ENCODE results near the gene RASSF8.

DNA sequence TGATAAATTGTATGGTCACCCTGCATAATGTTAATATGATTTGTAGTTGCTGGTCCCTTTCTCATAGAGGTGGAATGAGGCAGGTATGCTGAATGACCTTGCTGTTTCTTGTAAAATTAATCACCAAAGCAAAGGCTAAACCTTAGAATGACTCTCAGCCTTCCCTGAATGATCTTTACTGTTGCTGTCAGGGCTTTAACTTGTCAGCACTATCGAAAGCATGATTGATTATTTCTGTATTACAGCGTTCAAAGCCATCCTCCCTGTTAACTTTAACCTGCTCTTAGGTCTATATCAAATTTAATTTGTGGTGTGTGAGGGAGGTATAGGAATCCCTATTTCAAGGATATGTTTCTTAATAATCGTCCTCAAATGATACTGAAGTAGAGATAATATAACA is 23.1 kb downstream of the RASSF8 start:
- TF ChIP-seq ZNF274 (IDR thresholded peaks at IDR 0.05; ENCODE audit: low read depth, low read length) = no peak
- no peak for TF ChIP-seq SUZ12 (IDR thresholded peaks at IDR 0.05; ENCODE audit: extremely low read depth, insufficient read depth, insufficient read length)

Data from NT2/D1 (cell line).